OCI-LY3 (cell line): ENCODE results near the gene HDGFL2.

Experiments
- H2AFZ ChIP-seq: fragments of 200-600, 300-600 bp; shearing (Covaris generic); 2 replicates; pipeline ENCODE4 v1.6.0; 2014; ENCODE audit warnings: antibody characterized with exemption, low read depth, low read length
- H3K27ac ChIP-seq: fragments of 200-600, 300-600 bp; sonication (generic); 2 replicates; pipeline ENCODE4 v1.5.1; 2014; ENCODE audit warnings: mild to moderate bottlenecking, low read length, moderate library complexity, mixed read lengths
- H3K27me3 ChIP-seq: fragments of 200-600, 300-600 bp; sonication (generic); 2 replicates; pipeline ENCODE4 v1.6.1; 2014; ENCODE audit warnings: low read depth, low read length, mixed read lengths
- H3K36me3 ChIP-seq: fragments of 200-600, 300-600 bp; sonication (generic); replicated peaks from 2 replicates; pipeline ENCODE3; 2014; ENCODE audit warnings: low read depth, low read length, mixed read lengths
- H3K4me1 ChIP-seq: fragments of 300-600, 200-600 bp; sonication (generic); 2 replicates; pipeline ENCODE4 v1.6.1; 2014; ENCODE audit warnings: low read length, mixed read lengths
- H3K4me2 ChIP-seq: fragments of 200-600, 300-600 bp; sonication (generic); 2 replicates; pipeline ENCODE4 v1.6.1; 2014; ENCODE audit warnings: low read length, mixed read lengths
- H3K4me3 ChIP-seq: fragments of 300-600, 200-600 bp; sonication (generic); 2 replicates; pipeline ENCODE4 v1.5.1; 2014; ENCODE audit warnings: antibody characterized with exemption, mild to moderate bottlenecking, low read length, moderate library complexity
- H3K79me2 ChIP-seq: fragments of 300-600, 200-600 bp; shearing (Covaris generic); 2 replicates; pipeline ENCODE4 v1.6.1; 2014; ENCODE audit warnings: mild to moderate bottlenecking, low read length, mixed read lengths
- H3K9ac ChIP-seq: fragments of 300-600, 200-600 bp; shearing (Covaris generic); 2 replicates; pipeline ENCODE4 v1.6.0; 2014; ENCODE audit warnings: mild to moderate bottlenecking, low read length, moderate library complexity
- H3K9me3 ChIP-seq: fragments of 200-600, 300-600 bp; shearing (Covaris generic); 2 replicates; pipeline ENCODE4 v1.6.1; 2014; ENCODE audit warnings: low read length, mixed read lengths; ENCODE audit not compliant: insufficient read depth
- H4K20me1 ChIP-seq: fragments of 200-600, 300-600 bp; sonication (generic); 2 replicates; pipeline ENCODE4 v1.6.1; 2016; ENCODE audit warnings: low read length, mixed read lengths; ENCODE audit not compliant: insufficient read depth
- EZH2phosphoT487 ChIP-seq: fragments of 200-600 bp; shearing (Covaris generic); IDR thresholded peaks from 2 replicates; pipeline ENCODE4 v1.6.1; 2018; ENCODE audit warnings: antibody characterized with exemption, mixed run types, low read depth
- TF ChIP-seq, protein P1 (sequence below): fragments of 200-600, 300-600 bp; sonication (generic); IDR thresholded peaks from 2 replicates; pipeline ENCODE4 v1.5.1; 2014; ENCODE audit warnings: antibody characterized with exemption, low read length, low read depth

Gene HDGFL2

DNA sequence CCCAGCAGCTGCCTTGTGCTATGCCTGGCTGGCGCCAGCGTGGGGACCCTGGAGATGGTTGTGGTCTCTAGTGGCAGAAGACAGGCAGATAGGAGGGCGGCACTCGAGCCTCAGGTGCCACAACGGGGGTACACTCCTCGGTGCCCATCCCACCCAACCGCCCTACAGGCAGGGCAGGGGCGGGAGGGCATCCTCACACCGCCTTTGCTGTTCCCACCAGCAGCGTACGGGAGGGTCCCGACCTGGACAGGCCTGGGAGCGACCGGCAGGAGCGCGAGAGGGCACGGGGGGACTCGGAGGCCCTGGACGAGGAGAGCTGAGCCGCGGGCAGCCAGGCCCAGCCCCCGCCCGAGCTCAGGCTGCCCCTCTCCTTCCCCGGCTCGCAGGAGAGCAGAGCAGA lies 29.6 kb downstream of the HDGFL2 start:
- H2AFZ ChIP-seq = no peak overlapping the region

DNA sequence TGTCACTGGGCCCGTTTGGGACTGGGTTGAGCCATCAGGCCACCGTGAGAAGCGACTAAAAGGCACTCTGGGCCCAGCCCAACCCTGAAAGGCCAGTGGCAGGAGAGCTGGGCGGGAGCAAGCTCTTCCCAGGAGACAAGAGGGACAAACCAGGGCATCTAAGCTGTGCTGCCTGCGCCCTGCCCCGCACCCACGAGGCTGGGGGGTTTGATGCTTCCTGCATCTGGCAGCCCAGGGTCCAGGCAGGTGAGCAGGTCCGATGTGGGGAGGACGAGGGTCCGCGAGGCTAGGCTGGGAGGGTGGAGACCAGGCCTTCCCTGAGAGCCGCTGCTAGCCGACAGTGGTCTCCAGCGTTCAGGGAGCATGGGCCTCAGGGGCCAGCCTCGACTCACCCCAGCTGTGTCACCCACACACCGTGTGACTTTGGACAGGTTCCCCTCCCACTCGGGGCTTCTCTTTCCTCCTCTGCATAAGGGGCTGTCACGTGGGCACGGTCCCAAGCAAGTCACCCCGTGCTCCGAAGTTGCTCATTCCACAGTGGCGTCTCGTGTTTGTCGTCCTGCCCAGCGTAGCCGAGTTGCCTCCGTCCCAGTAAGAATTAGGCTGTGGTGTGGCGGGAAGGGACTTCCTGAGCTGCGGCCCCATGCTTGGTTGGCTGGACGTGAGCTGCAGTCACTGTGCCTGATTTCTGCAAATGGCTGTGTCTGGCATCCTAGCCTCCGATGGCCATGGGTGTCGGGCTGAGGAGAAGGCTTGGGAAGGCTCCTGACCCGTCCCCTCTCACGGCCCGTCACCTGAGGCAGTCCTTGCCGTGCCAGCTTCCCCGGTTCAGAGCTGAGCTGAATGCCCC lies 30.4 kb downstream of the HDGFL2 start:
- no peaks in the 10 kb centered on the region for H3K79me2 ChIP-seq
- no peak overlapping the region for H3K9ac ChIP-seq
- H4K20me1 ChIP-seq = 0 out of 2 replicates have a peak, but pooled peaks cover 3% of the 10 kb centered on the region
- no peak overlapping the region for H3K27ac ChIP-seq
- H3K4me2 ChIP-seq = no peak overlapping the region
- TF ChIP-seq EZH2phosphoT487 = no peak
- TF ChIP-seq, protein P1, sequence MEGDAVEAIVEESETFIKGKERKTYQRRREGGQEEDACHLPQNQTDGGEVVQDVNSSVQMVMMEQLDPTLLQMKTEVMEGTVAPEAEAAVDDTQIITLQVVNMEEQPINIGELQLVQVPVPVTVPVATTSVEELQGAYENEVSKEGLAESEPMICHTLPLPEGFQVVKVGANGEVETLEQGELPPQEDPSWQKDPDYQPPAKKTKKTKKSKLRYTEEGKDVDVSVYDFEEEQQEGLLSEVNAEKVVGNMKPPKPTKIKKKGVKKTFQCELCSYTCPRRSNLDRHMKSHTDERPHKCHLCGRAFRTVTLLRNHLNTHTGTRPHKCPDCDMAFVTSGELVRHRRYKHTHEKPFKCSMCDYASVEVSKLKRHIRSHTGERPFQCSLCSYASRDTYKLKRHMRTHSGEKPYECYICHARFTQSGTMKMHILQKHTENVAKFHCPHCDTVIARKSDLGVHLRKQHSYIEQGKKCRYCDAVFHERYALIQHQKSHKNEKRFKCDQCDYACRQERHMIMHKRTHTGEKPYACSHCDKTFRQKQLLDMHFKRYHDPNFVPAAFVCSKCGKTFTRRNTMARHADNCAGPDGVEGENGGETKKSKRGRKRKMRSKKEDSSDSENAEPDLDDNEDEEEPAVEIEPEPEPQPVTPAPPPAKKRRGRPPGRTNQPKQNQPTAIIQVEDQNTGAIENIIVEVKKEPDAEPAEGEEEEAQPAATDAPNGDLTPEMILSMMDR = no peak
- H3K9me3 ChIP-seq = no peaks in the 10 kb centered on the region
- H3K4me3 ChIP-seq = no peak overlapping the region
- H2AFZ ChIP-seq = no peak overlapping the region
- peaks cover 31% of the 10 kb centered on the region for H3K36me3 ChIP-seq
- no peaks in the 10 kb centered on the region for H3K4me1 ChIP-seq
- H3K27me3 ChIP-seq = no peaks in the 10 kb centered on the region

More for the DNA sequence above, 29.6 kb downstream of the HDGFL2 start:
- no peak overlapping the region for H3K27ac ChIP-seq
- no peak overlapping the region for H3K9ac ChIP-seq
- H3K4me1 ChIP-seq = no peaks in the 10 kb centered on the region
- no peak overlapping the region for H3K4me2 ChIP-seq
- no peaks in the 10 kb centered on the region for H3K79me2 ChIP-seq
- 0 out of 2 replicates have a peak, but pooled peaks cover 3% of the 10 kb centered on the region for H4K20me1 ChIP-seq
- H3K9me3 ChIP-seq = no peaks in the 10 kb centered on the region
- no peaks in the 10 kb centered on the region for H3K27me3 ChIP-seq
- no peak overlapping the region for H3K4me3 ChIP-seq
- H3K36me3 ChIP-seq = peaks cover 31% of the 10 kb centered on the region
- TF ChIP-seq EZH2phosphoT487 = no peak
- TF ChIP-seq, protein P1 = no peak

DNA sequence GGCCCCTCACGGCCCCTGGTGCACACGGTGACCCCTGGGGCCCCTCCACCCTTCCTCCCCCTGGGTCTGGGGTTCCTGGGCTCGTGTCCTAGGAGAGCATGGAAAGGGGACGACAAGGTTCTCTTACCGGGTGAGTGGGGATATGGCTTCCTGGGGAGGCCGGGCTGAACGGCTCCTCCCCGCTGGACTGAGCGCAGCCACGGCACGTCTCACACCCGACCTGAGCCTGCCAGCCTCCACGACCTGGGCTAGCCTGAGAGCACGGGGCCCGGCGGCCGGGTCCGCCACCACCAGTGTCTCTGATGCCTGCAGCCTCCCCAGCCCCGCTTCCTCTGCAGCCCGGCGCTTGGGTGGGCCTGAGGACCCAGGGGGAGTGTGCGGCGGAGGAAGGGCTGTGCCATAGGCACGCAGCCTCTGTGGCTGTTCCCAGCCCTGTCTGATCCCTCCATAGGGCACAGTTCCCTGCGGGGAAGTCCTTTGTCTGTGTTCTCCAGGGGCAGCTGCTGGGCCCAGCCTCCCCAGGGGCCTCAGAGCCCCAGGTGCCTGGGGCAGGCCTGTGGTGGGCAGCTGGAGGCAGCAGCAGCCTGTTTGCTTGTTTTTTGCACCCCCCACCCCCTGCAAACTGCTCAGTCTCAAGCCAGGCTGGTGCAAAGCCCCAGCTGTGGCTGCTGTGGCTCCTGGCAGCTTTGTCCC lies 31.2 kb downstream of the HDGFL2 start:
- Histone ChIP-seq H3K9ac (no peak overlapping the region), H3K79me2 (no peaks in the 10 kb centered on the region), H3K36me3 (peaks cover 23% of the 10 kb centered on the region), H3K4me3 (no peak overlapping the region), H3K9me3 (no peaks in the 10 kb centered on the region), H3K4me1 (no peaks in the 10 kb centered on the region), H3K4me2 (no peak overlapping the region), H4K20me1 (0 out of 2 replicates have a peak, but pooled peaks cover 3% of the 10 kb centered on the region), H3K27me3 (no peaks in the 10 kb centered on the region), H2AFZ (no peak overlapping the region), H3K27ac (no peak overlapping the region)
- no peak for TF ChIP-seq EZH2phosphoT487
- TF ChIP-seq, protein P1 = no peak

DNA sequence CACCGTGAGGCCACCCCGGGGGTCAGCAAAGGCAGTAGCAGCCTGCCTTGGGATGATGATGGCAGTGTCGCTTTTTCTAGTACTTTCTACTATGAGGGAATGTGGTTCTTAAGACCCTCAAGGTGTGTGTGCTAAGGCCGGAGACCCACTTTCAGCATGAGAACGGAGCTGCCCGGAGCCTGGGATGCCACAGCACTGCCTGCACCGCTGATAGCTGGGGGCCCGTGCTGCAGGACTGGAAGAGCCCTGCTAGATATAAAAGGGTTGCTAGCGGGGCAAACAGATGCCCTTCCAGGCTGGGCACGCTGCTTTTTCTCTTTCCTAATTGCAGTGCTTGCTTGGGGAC lies 31.7 kb downstream of the HDGFL2 start:
- no peaks in the 10 kb centered on the region for H3K4me1 ChIP-seq
- 0 out of 2 replicates have a peak, but pooled peaks cover 3% of the 10 kb centered on the region for H4K20me1 ChIP-seq
- H3K27ac ChIP-seq = no peak overlapping the region
- no peaks in the 10 kb centered on the region for H3K27me3 ChIP-seq
- no peak overlapping the region for H3K4me3 ChIP-seq
- TF ChIP-seq, protein P1 = no peak
- TF ChIP-seq EZH2phosphoT487 = no peak
- no peaks in the 10 kb centered on the region for H3K79me2 ChIP-seq
- H3K9me3 ChIP-seq = no peaks in the 10 kb centered on the region
- peaks cover 18% of the 10 kb centered on the region for H3K36me3 ChIP-seq
- no peak overlapping the region for H3K9ac ChIP-seq
- no peak overlapping the region for H2AFZ ChIP-seq
- H3K4me2 ChIP-seq = no peak overlapping the region
